K562 (cell line): ENCODE results near the gene KCP.

Source experiments
- ATF3 ChIP-seq, 2 experiments: fragments of 450-650 bp in 1 of 2; sonication (generic) in 1 of 2; formaldehyde crosslinking in 1 of 2; IDR thresholded peaks in 1 of 2; conservative IDR thresholded peaks in 1 of 2; 2 replicates each; pipeline versions ENCODE4 v1.6.1 to v1.8.1; 2016 to 2023; ENCODE audit warnings: mild to moderate bottlenecking in 2 of 2, moderate library complexity in 2 of 2, inconsistent platforms in 1 of 2, missing genetic modification reagents in 1 of 2
- BRCA1 ChIP-seq, 2 experiments: fragments of 450-650 bp in 1 of 2; sonication (generic) in 1 of 2; formaldehyde crosslinking in 1 of 2; IDR thresholded peaks; 2 replicates each; pipeline versions ENCODE4 v1.5.0 to v1.6.1; 2017 to 2020; ENCODE audit warnings: mild to moderate bottlenecking in 1 of 2, missing genetic modification reagents in 1 of 2
- BRF1 ChIP-seq: IDR thresholded peaks from 3 replicates; pipeline ENCODE4 v1.6.1; 2011; ENCODE audit warnings: borderline replicate concordance, mild to moderate bottlenecking; ENCODE audit not compliant: insufficient read length; ENCODE audit errors: extremely low read depth
- CBX1 ChIP-seq: sonication (generic); IDR thresholded peaks from 2 replicates; pipeline ENCODE4 v1.6.1; 2016; ENCODE audit warnings: antibody characterized with exemption, low read depth, mild to moderate bottlenecking
- CHD1 ChIP-seq: fragments of 200-600 bp; sonication (generic); IDR thresholded peaks from one replicate; pipeline ENCODE4 v1.6.1; 2012; ENCODE audit warnings: mild to moderate bottlenecking, moderate library complexity, low read length, inconsistent platforms
- CTCF ChIP-seq, 3 experiments: IDR thresholded peaks in 2 of 3; conservative IDR thresholded peaks in 1 of 3; 2 replicates each; pipeline ENCODE4 v1.5.1; 2011 to 2012; ENCODE audit warnings: low read length in 3 of 3, mild to moderate bottlenecking in 3 of 3, control low read depth in 2 of 3, improper control_type of control experiment in 1 of 3, inconsistent platforms in 1 of 3, low read depth in 1 of 3, mixed read lengths in 1 of 3, moderate library complexity in 1 of 3; ENCODE audit not compliant: insufficient read depth in 2 of 3
- EP300 ChIP-seq: IDR thresholded peaks from 2 replicates; pipeline ENCODE4 v1.6.1; 2012; ENCODE audit warnings: low read length, improper control_type of control experiment
- KLF13 ChIP-seq: fragments of 450-650 bp; IDR thresholded peaks from 2 replicates; pipeline ENCODE4 v1.6.1; 2016; ENCODE audit warnings: missing genetic modification characterization, low read depth, mild to moderate bottlenecking, missing compliant biosample characterization, moderate library complexity, borderline replicate concordance
- SETDB1 ChIP-seq: IDR thresholded peaks from one replicate; pipeline ENCODE4 v1.6.1; 2012; ENCODE audit warnings: low read length, control low read depth, inconsistent platforms
- TCF7 ChIP-seq: sonication (generic); IDR thresholded peaks from 2 replicates; pipeline ENCODE4 v1.6.1; 2016; ENCODE audit warnings: antibody characterized with exemption, borderline replicate concordance
- ZNF589 ChIP-seq: fragments of 200-800 bp; sonication (Bioruptor generic); IDR thresholded peaks from 2 replicates; pipeline ENCODE4 v1.6.1; 2016; ENCODE audit warnings: low read depth, missing genetic modification characterization, missing compliant biosample characterization
- ZZZ3 ChIP-seq: fragments of 450-650 bp; IDR thresholded peaks from 2 replicates; pipeline ENCODE4 v1.6.1; 2016; ENCODE audit warnings: antibody characterized with exemption, mild to moderate bottlenecking, moderate library complexity

DNA sequence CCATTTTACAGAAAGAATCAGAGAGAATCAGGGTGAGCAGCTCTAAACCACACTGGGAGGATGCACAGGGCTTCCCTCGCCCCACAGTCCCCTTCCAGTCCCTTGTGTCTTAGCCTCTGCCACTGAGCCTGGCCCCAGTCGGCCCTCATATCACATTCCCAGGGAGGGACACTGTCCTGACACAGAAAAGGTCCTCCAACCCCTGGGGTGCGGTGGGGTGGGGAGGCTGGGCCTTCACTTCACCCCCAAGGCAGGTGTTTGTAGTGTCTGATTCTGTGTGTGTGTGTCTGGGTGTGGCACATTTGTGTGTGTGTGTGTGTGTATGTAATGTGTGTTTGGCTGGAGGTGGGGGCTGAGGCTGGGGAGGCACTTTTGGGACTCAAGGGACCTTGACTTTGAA, 1.8 kb upstream of the KCP start:
- no peak for TF ChIP-seq CTCF (IDR thresholded peaks at IDR 0.05 in 2 of 3, conservative IDR thresholded peaks at IDR 0.05 in 1 of 3; ENCODE audit: insufficient read depth in 2 of 3, low read depth in 1 of 3, low read length in 3 of 3)
- TF ChIP-seq EP300, result no peak
- TF ChIP-seq ZNF589 (CRISPR knock-in tag), result no peak
- no peak for TF ChIP-seq ZZZ3
- no peak for TF ChIP-seq KLF13 (tag)
- TF ChIP-seq SETDB1, result no peak
- no peak for TF ChIP-seq CHD1
- no peak for TF ChIP-seq ATF3 (IDR thresholded peaks at IDR 0.05)
- TF ChIP-seq ATF3 (CRISPR knock-in tag; conservative IDR thresholded peaks at IDR 0.05), result no peak
- no peak for TF ChIP-seq TCF7
- no peak for TF ChIP-seq BRF1
- no peak for TF ChIP-seq CBX1
- no peak for TF ChIP-seq BRCA1 (IDR thresholded peaks at IDR 0.05)
- TF ChIP-seq BRCA1 (CRISPR knock-in tag; IDR thresholded peaks at IDR 0.05), result no peak
